Measurements from ENCODE around the gene ZNF275.
"Not testable (repeated sequence)": the region's sequence is repeated elsewhere in the genome, so short reads cannot be mapped to it uniquely, and the experiment has no call there.

The ZNF275 gene

DNA sequence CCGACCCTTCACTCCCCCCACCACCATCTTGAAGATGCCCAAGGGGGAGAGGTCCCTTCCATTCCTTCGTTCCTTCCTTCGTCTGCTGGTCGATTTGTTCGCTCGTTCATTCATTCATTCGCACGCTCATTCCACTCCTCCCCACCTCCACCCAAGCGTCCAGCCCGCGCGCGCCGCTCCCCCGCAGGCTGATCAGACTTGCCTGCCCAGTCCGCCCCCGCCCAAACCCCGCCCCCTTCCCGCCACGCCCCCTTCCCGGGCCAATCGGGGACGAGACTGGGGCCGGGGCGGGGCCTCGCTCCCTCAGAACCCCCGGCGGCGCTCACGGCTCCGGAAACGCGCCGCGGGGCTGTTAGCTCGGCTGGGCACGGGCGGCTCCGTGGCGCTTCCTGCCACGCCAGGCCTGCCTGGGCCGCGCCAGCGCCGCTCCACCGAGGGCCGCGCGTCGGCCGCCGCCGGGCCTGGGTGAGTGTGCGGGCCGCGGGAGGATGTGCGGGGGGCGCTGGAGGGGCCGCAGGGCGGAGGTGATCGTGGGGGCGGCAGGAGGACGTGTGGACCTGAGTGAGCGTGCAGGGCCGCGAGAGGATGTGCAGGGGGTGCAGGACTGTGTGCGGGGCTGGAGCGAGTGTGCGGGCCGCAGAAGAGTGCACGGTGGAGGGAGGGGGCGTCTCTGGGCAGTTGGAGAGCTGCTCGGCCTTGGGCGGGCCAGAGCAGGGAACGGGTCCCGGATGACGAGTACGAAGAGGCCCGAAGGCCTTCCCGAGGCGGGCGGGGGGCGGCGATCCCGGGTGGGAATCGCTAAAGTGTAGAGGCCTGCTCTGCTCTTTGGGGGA lies at the start of gene ZNF275:
Gene ZNF275, plus strand, starts transcription at position 333 of the 833 bp plus-strand sequence. CDS start 2,527 bp downstream, outside the sequence.
- DNase-seq = peak; percentile 70

DNA sequence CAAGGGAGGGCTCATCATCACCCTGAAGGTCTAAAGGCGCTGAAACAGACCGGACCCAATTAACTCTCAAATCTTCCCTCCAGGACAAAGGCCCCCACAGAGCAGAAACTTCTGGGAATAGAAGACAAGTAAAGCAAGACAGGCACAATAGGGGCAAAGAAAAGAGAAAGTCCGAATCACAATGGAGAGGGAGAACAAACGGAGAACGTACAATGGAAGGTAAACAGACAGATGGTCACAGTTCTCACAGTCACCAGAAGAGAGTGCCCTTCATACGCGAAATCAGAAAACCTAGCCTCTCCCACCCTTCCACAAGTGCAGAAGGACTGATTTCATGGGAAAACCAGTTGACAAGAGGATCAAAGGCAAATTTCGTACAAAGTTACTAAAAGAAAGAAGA lies 48.3 kb upstream of the ZNF275 start:
- DNase-seq = not testable (repeated sequence)

- not testable (repeated sequence) for DNase-seq
These were observed 45.1 kb upstream of the ZNF275 start for GRCh38 chrX:153288807-153289206.

DNA sequence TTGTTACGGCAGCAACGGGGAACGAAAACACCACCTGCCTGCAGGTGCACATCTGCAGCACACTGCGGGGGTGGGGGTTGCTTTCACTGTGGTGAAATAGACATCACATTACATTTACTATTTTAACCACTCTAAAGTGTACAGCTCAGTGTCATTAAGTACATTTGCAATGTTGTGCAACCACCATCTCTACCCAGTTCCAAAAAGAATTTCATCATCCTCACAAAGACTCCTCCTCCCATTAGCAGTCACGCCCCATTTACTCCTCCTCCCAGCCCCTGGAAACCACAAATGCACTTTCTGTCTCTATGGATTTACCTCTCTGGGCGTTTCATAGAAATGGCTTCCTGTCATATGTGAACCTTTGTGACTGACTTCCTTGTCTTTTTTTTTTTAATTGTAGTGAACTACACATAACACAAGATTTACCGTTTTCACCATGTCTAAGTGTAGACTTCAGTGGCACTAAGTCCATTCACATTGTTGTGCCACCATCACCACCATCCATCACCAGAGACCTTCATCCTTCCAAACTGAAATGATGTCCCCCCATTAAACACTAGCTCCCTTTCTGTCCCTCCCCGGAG lies 40.4 kb upstream of the ZNF275 start:
- DNase-seq = not testable (repeated sequence)

- no peak for DNase-seq
These were observed 36.6 kb upstream of the ZNF275 start for GRCh38 chrX:153297376-153297775.

DNA sequence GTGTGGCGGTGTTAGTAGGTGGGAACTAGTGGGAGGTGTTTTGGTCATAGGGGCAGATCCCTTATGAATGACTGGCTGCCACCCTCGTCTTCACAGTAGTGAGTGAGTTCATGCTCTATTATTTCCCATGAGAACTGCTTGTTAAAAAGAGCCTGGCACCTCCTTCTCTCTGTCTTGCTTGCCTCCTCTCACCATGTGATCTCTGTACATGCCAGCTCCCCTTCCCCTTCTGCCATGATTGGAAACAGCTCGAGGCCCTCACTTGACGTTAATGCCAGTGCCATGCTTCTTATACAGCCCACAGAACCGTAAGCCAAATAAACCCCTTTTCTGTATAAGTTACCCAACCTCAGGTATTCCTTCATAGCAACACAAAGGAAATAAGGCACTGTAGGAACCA lies 34.1 kb upstream of the ZNF275 start:
- DNase-seq = no peak

DNA sequence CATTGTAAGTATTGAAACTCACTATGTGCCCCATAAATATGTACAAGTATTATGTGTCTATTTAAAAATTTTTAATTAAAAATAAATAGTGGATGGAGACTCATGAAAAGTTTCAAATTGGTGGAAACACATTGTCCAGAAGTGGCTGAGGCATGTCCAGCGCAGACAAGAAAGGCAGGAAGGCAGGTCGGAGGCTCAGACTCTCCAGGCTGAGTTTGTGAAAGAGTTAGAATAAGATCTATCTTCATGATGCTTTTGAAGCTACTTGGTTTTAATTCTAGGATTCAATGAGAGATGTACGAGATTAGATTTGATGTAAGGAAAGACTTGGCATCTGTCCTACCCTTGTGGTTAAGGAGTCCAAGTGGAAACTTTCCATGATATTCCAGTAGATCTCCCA lies 32.2 kb upstream of the ZNF275 start:
- no peak for DNase-seq

DNA sequence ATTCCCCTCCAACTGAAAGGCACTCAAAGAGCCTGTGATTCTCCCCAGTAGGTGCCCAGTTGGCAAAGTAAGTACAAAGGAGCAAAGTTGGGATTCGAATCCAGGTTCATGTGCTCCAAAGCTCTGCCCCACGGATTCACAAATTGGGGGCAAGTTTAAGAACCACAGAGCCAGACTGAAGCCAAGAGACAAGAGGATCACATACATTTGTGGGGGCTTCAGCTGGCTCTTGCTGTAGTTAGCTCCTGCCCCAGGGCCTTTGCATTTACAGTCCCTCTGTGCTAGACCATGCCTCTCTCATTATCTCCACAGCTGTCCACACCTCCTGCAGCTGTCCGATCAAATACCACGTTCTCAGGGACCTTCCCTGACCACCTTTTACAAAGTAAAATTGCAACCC lies 31.2 kb upstream of the ZNF275 start:
- DNase-seq = no peak

- no peak for DNase-seq
These were observed 30.4 kb upstream of the ZNF275 start for GRCh38 chrX:153303276-153304262.

- no peak for DNase-seq
These were observed 28.8 kb upstream of the ZNF275 start for GRCh38 chrX:153304988-153305736.

GRCh38 chrX:153305972-153306371 lies 28.0 kb upstream of the ZNF275 start:
- no peak for DNase-seq

GRCh38 chrX:153306527-153307115 lies 27.3 kb upstream of the ZNF275 start:
- no peak for DNase-seq

DNA sequence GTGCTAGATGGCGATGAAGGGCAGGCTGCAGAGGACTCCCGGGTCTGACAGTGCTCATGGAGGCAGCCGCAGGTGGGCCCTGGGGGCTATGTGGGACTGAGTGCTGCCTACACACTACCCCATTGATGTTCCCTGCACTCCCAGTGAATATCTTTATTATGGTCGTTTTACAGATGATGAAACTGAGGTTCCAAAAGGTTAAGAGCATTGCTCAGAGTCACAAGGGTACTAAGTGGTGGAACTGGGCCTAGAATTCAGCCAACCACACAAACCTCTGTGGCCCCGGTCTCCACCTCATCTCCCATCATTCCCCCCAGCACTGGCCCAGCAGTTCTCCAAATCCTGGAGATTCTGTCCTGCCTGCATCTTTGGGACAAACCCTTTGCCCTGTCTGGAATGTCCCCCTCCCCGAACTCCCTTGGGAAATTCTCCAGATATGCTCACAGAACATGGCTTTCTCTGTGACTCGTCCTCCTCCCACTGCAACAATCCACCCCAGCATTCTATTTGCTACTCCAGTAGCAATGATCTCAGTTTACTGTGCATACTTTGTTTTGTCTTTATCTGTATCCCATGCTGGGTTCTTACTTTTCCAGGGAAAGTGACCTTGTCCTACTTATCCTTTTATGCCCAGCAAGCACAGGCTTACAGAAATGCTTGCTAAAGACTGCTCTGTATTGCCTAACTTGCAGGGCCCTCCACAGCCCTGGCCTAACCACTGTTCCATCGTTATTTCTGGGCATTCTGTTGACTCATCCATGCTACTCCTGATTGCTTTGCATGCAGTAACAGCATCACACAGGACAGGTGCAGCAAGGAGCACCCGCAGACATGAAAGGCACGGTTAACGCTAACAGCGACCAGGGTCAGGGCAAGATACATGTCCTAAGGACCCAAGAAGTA lies 26.4 kb upstream of the ZNF275 start:
- DNase-seq = no peak

- no peak for DNase-seq
These were observed 23.1 kb upstream of the ZNF275 start for GRCh38 chrX:153310901-153311300.

DNA sequence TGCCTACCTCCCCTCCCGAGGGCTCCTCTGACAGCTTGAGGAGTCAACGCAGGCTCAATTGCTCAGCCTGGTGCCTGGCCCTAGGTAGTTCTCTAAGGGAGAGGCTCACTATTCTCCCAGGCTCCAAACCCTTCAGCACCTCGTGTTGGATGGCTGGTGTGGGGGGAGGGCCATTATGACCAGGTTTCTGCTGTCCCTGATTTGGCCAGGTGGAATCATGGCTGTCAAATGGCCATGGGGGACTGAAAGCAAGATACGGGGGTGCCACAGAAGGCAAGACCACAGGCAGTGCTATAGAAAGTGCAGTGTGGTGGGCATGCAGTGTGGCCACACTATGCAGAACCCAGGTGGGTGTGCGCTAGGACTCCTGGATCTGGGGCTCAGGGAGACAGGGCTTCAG lies 21.9 kb upstream of the ZNF275 start:
- no peak for DNase-seq

DNA sequence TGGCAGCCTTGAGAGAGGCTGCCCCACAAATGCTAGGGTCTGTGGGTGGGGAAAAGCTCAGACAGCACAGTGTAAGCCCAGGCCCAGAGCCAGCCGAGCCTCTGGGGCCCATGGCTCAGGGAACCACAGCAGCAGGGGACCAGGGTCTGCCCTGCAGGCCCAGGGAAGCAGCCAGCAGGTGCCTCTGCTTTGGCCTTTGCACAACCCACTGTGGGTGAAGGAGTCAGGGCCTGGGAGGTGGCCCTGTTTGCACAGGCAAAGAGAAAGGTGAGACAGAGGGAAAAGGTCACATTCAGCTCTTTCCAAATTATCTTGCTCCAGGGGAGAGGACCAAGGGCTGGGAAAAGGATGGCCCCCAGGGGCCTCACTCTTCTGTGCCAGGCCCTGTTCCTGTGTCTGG lies 21.1 kb upstream of the ZNF275 start:
- no peak for DNase-seq

GRCh38 chrX:153317306-153317705 lies 16.6 kb upstream of the ZNF275 start:
- no peak for DNase-seq

- no peak for DNase-seq
These were observed 15.8 kb upstream of the ZNF275 start for GRCh38 chrX:153317996-153318722.

DNA sequence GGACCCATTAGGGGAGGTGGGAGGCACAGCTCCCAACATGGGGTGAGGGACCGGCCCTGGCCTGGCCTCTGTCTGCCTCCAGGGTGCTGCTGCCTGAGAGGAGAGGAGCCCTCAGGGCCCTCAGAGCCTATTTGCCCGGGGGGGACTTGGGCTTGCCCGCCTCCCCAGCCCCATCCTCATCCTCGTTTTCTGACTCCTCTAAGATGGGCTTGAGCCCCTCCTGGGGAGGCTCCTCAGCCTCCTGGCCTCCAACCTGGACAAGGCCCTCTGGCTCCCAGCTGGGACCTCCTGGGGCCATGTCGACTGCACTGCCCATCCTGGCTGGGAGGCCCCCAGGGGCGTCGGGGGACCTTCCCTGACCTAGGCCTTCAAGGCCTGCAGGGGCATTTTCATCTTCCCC lies 15.1 kb upstream of the ZNF275 start:
- DNase-seq = no peak

All from NCI-H226 (cell line).